ENCODE data around the gene FGD4. TPM values are rescaled to one million over a fixed set of nuclear protein-coding genes. Genes with fewer than 3 reads are reported as not detected.

Gene FGD4
- total RNA-seq, 1 donor from 2014 or later = 1.7 TPM

DNA sequence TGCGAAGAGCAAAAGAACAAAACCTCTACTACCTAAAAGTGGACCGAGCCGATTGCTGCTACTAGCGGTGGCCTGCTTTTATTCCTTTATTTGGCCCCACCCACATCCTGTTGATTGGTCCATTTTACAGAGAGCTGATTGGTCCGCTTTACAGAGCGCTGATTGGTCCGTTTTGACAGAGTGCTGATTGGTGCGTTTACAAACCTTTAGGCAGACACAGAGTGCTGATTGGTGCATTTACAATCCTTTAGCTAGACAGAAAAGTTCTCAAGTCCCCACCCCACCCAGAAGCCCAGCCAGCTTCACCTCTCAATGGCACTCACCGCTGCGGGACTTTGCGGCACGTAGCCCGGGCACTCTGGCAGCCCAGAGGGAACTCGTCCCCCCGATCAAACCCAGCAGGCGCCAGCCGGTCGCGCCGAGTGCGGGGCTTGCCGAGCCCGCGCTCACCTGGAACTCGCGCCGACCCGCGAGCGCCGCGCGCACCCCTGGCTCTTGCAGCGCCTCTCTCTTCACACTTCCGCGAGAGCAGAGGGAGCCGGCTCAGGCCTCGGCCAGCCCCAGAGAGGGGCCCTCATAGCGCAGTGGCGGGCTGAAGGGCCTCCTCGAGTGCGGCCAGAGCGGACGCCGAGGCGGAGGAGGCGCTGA is 8.7 kb upstream of the FGD4 start:
- intact Hi-C loops (cut with micrococcal nuclease) = no loop called here
- Mint-ChIP-seq H3K9me3 (no peaks in the 10 kb centered on the region), H3K36me3 (ENCODE audit: low read depth) (no peaks in the 10 kb centered on the region), H3K4me1 (ENCODE audit: low read depth) (peaks cover 2% of the 10 kb centered on the region), H3K27me3 (ENCODE audit: low read depth) (no peaks in the 10 kb centered on the region), H3K4me3 (ENCODE audit: low read depth) (peak overlapping the region; percentile 71), H3K27ac (no peak overlapping the region)
- no peak for DNase-seq (ENCODE audit: low spot score)

DNA sequence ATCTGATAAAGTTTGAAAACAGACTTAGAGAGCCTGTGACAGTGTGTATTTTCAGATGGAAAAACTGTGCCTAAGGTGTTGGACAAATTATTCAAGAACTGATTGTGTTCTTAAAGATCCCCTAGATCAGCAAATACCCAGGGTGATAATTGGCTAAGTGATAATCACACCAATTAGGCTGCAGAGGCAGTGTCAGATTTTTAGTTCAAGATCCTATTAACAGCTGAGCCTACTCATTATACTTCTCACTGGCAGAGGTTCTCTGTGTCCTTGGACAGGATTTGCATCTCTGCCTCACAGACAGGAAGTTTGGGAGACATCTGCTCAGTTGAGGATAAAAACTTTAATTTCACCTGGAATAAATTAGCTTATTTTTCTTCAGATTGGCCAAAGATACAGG is 4.3 kb upstream of the FGD4 start:
- DNase-seq (ENCODE audit: low spot score) = no peak
- H3K9me3 Mint-ChIP-seq = no peaks in the 10 kb centered on the region
- peaks cover 22% of the 10 kb centered on the region for H3K27me3 Mint-ChIP-seq (ENCODE audit: low read depth)
- intact Hi-C loops (cut with micrococcal nuclease) = no loop called here
- H3K4me1 Mint-ChIP-seq (ENCODE audit: low read depth) = peaks cover 6% of the 10 kb centered on the region
- H3K4me3 Mint-ChIP-seq (ENCODE audit: low read depth) = no peak overlapping the region
- no peak overlapping the region for H3K27ac Mint-ChIP-seq
- no peaks in the 10 kb centered on the region for H3K36me3 Mint-ChIP-seq (ENCODE audit: low read depth)

GRCh38 chr12:32397696-32398095 is 1.7 kb upstream of the FGD4 start:
- Mint-ChIP-seq H3K4me1 (ENCODE audit: low read depth) (peaks cover 8% of the 10 kb centered on the region), H3K27ac (no peak overlapping the region), H3K36me3 (ENCODE audit: low read depth) (no peaks in the 10 kb centered on the region), H3K9me3 (no peaks in the 10 kb centered on the region), H3K27me3 (ENCODE audit: low read depth) (peaks cover 36% of the 10 kb centered on the region), H3K4me3 (ENCODE audit: low read depth) (no peak overlapping the region)
- DNase-seq (ENCODE audit: low spot score) = no peak
- intact Hi-C loops (cut with micrococcal nuclease) = no loop called here

- no peak for DNase-seq (ENCODE audit: low spot score)
- peaks cover 8% of the 10 kb centered on the region for H3K4me1 Mint-ChIP-seq (ENCODE audit: low read depth)
- peaks cover 41% of the 10 kb centered on the region for H3K27me3 Mint-ChIP-seq (ENCODE audit: low read depth)
- H3K36me3 Mint-ChIP-seq (ENCODE audit: low read depth) = no peaks in the 10 kb centered on the region
- no peak overlapping the region for H3K4me3 Mint-ChIP-seq (ENCODE audit: low read depth)
- intact Hi-C loops (cut with micrococcal nuclease) = no loop called here
- H3K9me3 Mint-ChIP-seq = no peaks in the 10 kb centered on the region
- no peak overlapping the region for H3K27ac Mint-ChIP-seq
Observed at GRCh38 chr12:32398181-32398580, 1.2 kb upstream of the FGD4 start.

GRCh38 chr12:32398816-32399369 is 465 bp upstream of the FGD4 start:
- no peak for DNase-seq (ENCODE audit: low spot score)
- peaks cover 8% of the 10 kb centered on the region for H3K4me1 Mint-ChIP-seq (ENCODE audit: low read depth)
- H3K36me3 Mint-ChIP-seq (ENCODE audit: low read depth) = no peaks in the 10 kb centered on the region
- no peaks in the 10 kb centered on the region for H3K9me3 Mint-ChIP-seq
- H3K4me3 Mint-ChIP-seq (ENCODE audit: low read depth) = peak overlapping the region; percentile 91
- H3K27me3 Mint-ChIP-seq (ENCODE audit: low read depth) = peaks cover 42% of the 10 kb centered on the region
- intact Hi-C loops (cut with micrococcal nuclease) = no loop called here
- no peak overlapping the region for H3K27ac Mint-ChIP-seq

GRCh38 chr12:32400114-32400672 is 835 bp downstream of the FGD4 start:
- H3K27me3 Mint-ChIP-seq (ENCODE audit: low read depth) = peaks cover 42% of the 10 kb centered on the region
- intact Hi-C loops (cut with micrococcal nuclease) = no loop called here
- H3K4me1 Mint-ChIP-seq (ENCODE audit: low read depth) = peaks cover 8% of the 10 kb centered on the region
- no peak overlapping the region for H3K27ac Mint-ChIP-seq
- DNase-seq (ENCODE audit: low spot score) = no peak
- H3K9me3 Mint-ChIP-seq = no peaks in the 10 kb centered on the region
- H3K4me3 Mint-ChIP-seq (ENCODE audit: low read depth) = peak overlapping the region; percentile 66
- no peaks in the 10 kb centered on the region for H3K36me3 Mint-ChIP-seq (ENCODE audit: low read depth)

GRCh38 chr12:32400866-32401265 is 1.5 kb downstream of the FGD4 start:
- H3K4me1 Mint-ChIP-seq (ENCODE audit: low read depth) = peaks cover 8% of the 10 kb centered on the region
- no peaks in the 10 kb centered on the region for H3K36me3 Mint-ChIP-seq (ENCODE audit: low read depth)
- peaks cover 42% of the 10 kb centered on the region for H3K27me3 Mint-ChIP-seq (ENCODE audit: low read depth)
- intact Hi-C loops (cut with micrococcal nuclease) = no loop called here
- H3K9me3 Mint-ChIP-seq = no peaks in the 10 kb centered on the region
- H3K27ac Mint-ChIP-seq = no peak overlapping the region
- no peak for DNase-seq (ENCODE audit: low spot score)
- peak overlapping the region; percentile 66 for H3K4me3 Mint-ChIP-seq (ENCODE audit: low read depth)

DNA sequence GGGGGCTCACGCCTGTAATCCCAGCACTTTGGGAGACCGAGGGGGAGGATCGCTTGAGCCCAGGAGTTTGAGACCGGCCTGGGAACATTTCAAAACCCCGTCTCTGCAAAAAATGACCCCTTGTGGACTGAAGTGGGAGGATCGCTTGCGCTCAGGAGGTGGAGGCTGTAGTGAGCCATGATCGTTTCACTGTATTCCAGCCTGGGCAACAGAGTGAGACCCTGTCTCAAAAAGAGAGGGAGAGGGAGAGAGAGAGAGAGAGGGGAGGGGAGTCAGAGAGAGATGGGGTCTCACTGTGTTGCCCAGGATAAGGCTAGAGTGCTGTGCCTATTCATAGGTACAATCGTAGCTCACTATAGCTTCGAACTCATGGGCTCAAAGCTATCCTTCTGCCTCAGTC is 2.8 kb downstream of the FGD4 start:
- Mint-ChIP-seq H3K4me1 (ENCODE audit: low read depth) (peaks cover 8% of the 10 kb centered on the region), H3K27me3 (ENCODE audit: low read depth) (peaks cover 39% of the 10 kb centered on the region), H3K9me3 (no peaks in the 10 kb centered on the region), H3K27ac (no peak overlapping the region), H3K4me3 (ENCODE audit: low read depth) (no peak overlapping the region), H3K36me3 (ENCODE audit: low read depth) (no peaks in the 10 kb centered on the region)
- DNase-seq (ENCODE audit: low spot score) = no peak
- intact Hi-C loops (cut with micrococcal nuclease) = no loop called here

DNA sequence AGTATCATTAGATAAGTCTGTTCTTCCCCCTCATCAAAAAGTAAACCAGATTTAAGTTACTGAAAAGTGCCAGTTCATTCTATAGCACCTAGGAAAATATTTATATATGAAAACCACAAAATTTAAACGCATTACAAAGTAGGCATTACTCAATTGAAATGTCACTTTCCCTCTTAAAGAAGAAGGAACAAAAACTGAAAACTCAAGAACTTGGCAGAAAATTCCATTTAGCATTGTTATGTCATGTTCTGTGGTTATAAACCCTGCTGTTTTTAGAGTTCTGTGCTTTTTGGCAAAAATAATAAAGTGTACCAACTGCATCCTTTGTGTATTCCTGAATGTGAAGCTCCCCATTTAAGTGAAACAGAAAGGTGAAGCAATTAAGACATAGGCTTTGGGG is 3.6 kb downstream of the FGD4 start:
- no peak overlapping the region for H3K27ac Mint-ChIP-seq
- no peaks in the 10 kb centered on the region for H3K36me3 Mint-ChIP-seq (ENCODE audit: low read depth)
- H3K4me3 Mint-ChIP-seq (ENCODE audit: low read depth) = no peak overlapping the region
- H3K9me3 Mint-ChIP-seq = no peaks in the 10 kb centered on the region
- no peak for DNase-seq (ENCODE audit: low spot score)
- H3K27me3 Mint-ChIP-seq (ENCODE audit: low read depth) = peaks cover 33% of the 10 kb centered on the region
- H3K4me1 Mint-ChIP-seq (ENCODE audit: low read depth) = peaks cover 8% of the 10 kb centered on the region
- intact Hi-C loops (cut with micrococcal nuclease) = no loop called here

- Mint-ChIP-seq H3K36me3 (ENCODE audit: low read depth) (no peaks in the 10 kb centered on the region), H3K27me3 (ENCODE audit: low read depth) (peaks cover 7% of the 10 kb centered on the region), H3K9me3 (no peaks in the 10 kb centered on the region), H3K27ac (no peak overlapping the region), H3K4me1 (ENCODE audit: low read depth) (no peaks in the 10 kb centered on the region), H3K4me3 (ENCODE audit: low read depth) (no peak overlapping the region)
- intact Hi-C loops (cut with micrococcal nuclease) = no loop called here
- no peak for DNase-seq (ENCODE audit: low spot score)
Observed at GRCh38 chr12:32407795-32408194, 8.4 kb downstream of the FGD4 start.

GRCh38 chr12:32413412-32413811 is 14.1 kb downstream of the FGD4 start:
- H3K27ac Mint-ChIP-seq = no peak overlapping the region
- no peak for DNase-seq (ENCODE audit: low spot score)
- H3K4me1 Mint-ChIP-seq (ENCODE audit: low read depth) = no peaks in the 10 kb centered on the region
- intact Hi-C loops (cut with micrococcal nuclease) = no loop called here
- peaks cover 3% of the 10 kb centered on the region for H3K27me3 Mint-ChIP-seq (ENCODE audit: low read depth)
- no peak overlapping the region for H3K4me3 Mint-ChIP-seq (ENCODE audit: low read depth)
- H3K9me3 Mint-ChIP-seq = no peaks in the 10 kb centered on the region
- no peaks in the 10 kb centered on the region for H3K36me3 Mint-ChIP-seq (ENCODE audit: low read depth)

DNA sequence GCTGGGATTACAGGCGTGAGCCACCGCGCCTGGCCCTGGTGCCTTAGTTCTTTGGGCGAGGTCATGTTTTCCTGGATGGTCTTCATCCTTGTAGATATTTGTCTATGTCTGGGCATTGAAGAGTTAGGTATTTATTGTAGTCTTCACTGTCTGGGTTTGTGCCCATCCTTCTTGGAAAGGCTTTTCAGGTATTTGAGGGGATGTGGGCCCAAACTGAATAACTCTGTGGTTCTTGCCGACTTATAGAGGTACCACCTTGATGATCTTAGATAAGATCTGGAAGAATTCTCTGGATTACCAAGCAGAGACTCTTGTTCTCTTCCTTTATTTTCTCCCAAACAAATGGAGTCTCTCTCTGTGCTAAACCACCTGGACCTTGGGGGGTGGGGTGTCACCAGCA is 18.9 kb downstream of the FGD4 start:
- no peaks in the 10 kb centered on the region for H3K36me3 Mint-ChIP-seq (ENCODE audit: low read depth)
- H3K9me3 Mint-ChIP-seq = no peaks in the 10 kb centered on the region

DNA sequence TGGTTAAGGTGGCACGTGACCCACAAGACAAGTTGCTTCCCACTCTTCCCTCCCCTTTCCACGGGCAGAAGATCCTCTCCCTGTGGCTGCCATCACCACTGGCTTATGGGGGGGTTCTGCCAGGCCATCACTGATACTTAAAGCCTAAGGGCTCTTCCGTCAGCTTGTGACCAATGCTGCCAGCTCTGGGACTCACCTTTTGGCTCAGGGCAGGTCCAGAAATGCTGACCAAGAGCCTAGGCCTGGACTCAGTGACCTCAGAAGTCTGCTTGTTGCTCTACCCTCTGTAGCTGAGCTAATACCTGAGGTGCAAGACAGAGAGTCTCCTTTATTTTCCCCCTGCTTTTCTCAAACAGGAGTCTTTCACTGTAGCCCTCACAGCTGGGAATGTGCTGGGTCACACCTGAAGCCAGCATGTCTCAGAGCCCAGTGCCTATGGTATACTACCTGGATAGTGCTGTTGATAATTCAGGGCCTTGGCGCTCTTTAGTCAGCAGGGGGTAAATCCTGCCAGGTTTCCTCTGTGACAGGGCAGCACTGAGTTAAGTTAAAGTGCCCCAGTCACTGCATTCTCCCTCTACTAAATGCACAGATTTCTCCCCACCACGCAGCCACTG is 19.7 kb downstream of the FGD4 start:
- Mint-ChIP-seq H3K4me3 (ENCODE audit: low read depth) (no peak overlapping the region), H3K4me1 (ENCODE audit: low read depth) (no peaks in the 10 kb centered on the region), H3K27me3 (ENCODE audit: low read depth) (peaks cover 2% of the 10 kb centered on the region), H3K9me3 (no peaks in the 10 kb centered on the region), H3K36me3 (ENCODE audit: low read depth) (no peaks in the 10 kb centered on the region), H3K27ac (no peak overlapping the region)
- intact Hi-C loops (cut with micrococcal nuclease) = no loop called here
- no peak for DNase-seq (ENCODE audit: low spot score)

More for the DNA sequence above, 18.9 kb downstream of the FGD4 start:
- H3K4me1 Mint-ChIP-seq (ENCODE audit: low read depth) = no peaks in the 10 kb centered on the region
- peaks cover 2% of the 10 kb centered on the region for H3K27me3 Mint-ChIP-seq (ENCODE audit: low read depth)
- H3K27ac Mint-ChIP-seq = no peak overlapping the region
- intact Hi-C loops (cut with micrococcal nuclease) = no loop called here
- no peak overlapping the region for H3K4me3 Mint-ChIP-seq (ENCODE audit: low read depth)
- no peak for DNase-seq (ENCODE audit: low spot score)

Measured in activated T-helper 2 cell treated with anti-CD3 and anti-CD28 coated beads, Interferon-gamma antibody, Interleukin-2, Interleukin-4, amounts not matched to agents 10 μg/mL and 5 μg/mL and 100 μg/mL, durations not matched to agents 14 hours and 24 hours and 36 hours (primary cell).